Activated CD4-positive, CD25-positive, alpha-beta regulatory T cell treated with anti-CD3 and anti-CD28 coated beads, Interleukin-2, amount 50 U/mL, for 72 hours (primary cell): ENCODE results near the gene TNFSF10.
"Not testable (repeated sequence)": the region's sequence is repeated elsewhere in the genome, so short reads cannot be mapped to it uniquely, and the experiment has no call there.

Source experiments
- DNase-seq: peaks from one replicate; pipeline ENCODE4 v3.0.0; 2021

Gene TNFSF10

GRCh38 chr3:172522871-172523818 lies at the start of gene TNFSF10:
Gene TNFSF10 (minus strand): TSS chr3:172523430. CDS start chr3:172523384, 46 bp downstream.
- DNase-seq: peak; percentile 63

- no peak for DNase-seq
Measured at GRCh38 chr3:172569128-172570008, 46.1 kb upstream of the TNFSF10 start.

GRCh38 chr3:172568701-172569100 lies 45.5 kb upstream of the TNFSF10 start:
- no peak for DNase-seq

- DNase-seq: not testable (repeated sequence)
Measured at GRCh38 chr3:172566785-172567184, 43.6 kb upstream of the TNFSF10 start.

- no peak for DNase-seq
Measured at GRCh38 chr3:172564499-172564898, 41.3 kb upstream of the TNFSF10 start.

- DNase-seq: no peak
Measured at GRCh38 chr3:172562871-172563865, 39.9 kb upstream of the TNFSF10 start.

GRCh38 chr3:172561897-172562640 lies 38.8 kb upstream of the TNFSF10 start:
- DNase-seq: no peak

GRCh38 chr3:172560586-172560985 lies 37.4 kb upstream of the TNFSF10 start:
- DNase-seq: no peak

- DNase-seq: no peak
Measured at GRCh38 chr3:172560026-172560425, 36.8 kb upstream of the TNFSF10 start.

GRCh38 chr3:172559020-172559419 lies 35.8 kb upstream of the TNFSF10 start:
- DNase-seq: no peak

GRCh38 chr3:172557515-172558220 lies 34.4 kb upstream of the TNFSF10 start:
- DNase-seq: no peak

GRCh38 chr3:172553526-172554252 lies 30.5 kb upstream of the TNFSF10 start:
- DNase-seq: no peak

GRCh38 chr3:172552607-172553006 lies 29.4 kb upstream of the TNFSF10 start:
- no peak for DNase-seq

- DNase-seq: no peak
Measured at GRCh38 chr3:172551874-172552273, 28.6 kb upstream of the TNFSF10 start.

GRCh38 chr3:172550347-172550943 lies 27.2 kb upstream of the TNFSF10 start:
- DNase-seq: no peak

GRCh38 chr3:172549144-172549543 lies 25.9 kb upstream of the TNFSF10 start:
- DNase-seq: no peak

GRCh38 chr3:172546628-172547214 lies 23.5 kb upstream of the TNFSF10 start:
- no peak for DNase-seq

- no peak for DNase-seq
Measured at GRCh38 chr3:172546105-172546504, 22.9 kb upstream of the TNFSF10 start.

- DNase-seq: no peak
Measured at GRCh38 chr3:172544404-172544803, 21.2 kb upstream of the TNFSF10 start.
